ENCODE measurements around the gene ANGPT4. TPM values are rescaled to one million over a fixed set of nuclear protein-coding genes. Genes with fewer than 3 reads are reported as not detected.

ANGPT4 gene
- polyA plus RNA-seq, 3 donors = 0.07 to 0.14 TPM; not detected in 1

- no peak for TF ChIP-seq CTCF (IDR thresholded peaks at IDR 0.05)
- intact Hi-C loops (cut with micrococcal nuclease) = no loop called here
- H3K9me3 ChIP-seq (replicated peaks in 1 of 2; ENCODE audit: control insufficient read depth in 1 of 2, insufficient read depth in 1 of 2, low read length in 2 of 2) = no peaks in the 10 kb centered on the region
- Mint-ChIP-seq H3K27ac (peak overlapping the region in 3 of 7 donors; percentile 19 to 36 (median 26)), H3K36me3 (peaks cover 48% of the 10 kb centered on the region in 2 donors), H3K9me3 (peaks cover 0 to 2% (median 0%) of the 10 kb centered on the region in 7 donors), H3K4me3 (no peak overlapping the region), H3K4me1 (peaks cover 42% of the 10 kb centered on the region), H3K27me3 (ENCODE audit: low read depth in 3 of 3) (no peaks in the 10 kb centered on the region)
- H3K9ac ChIP-seq (ENCODE audit: insufficient read depth, low read length, poor library complexity, severe bottlenecking) = no peak overlapping the region
- DNase-seq = no peak
- no peak overlapping the region for H2AFZ ChIP-seq (ENCODE audit: insufficient read depth, low read depth, low read length, poor library complexity, severe bottlenecking)
- no peak overlapping the region for H3K4me2 ChIP-seq (replicated peaks; ENCODE audit: extremely low read depth, low read length, poor library complexity, severe bottlenecking)
- H3K27ac ChIP-seq (ENCODE audit: low read depth in 1 of 2, low read length in 2 of 2) = no peak overlapping the region
- peaks cover 17 to 32% of the 10 kb centered on the region in 2 donors for H3K4me1 ChIP-seq (ENCODE audit: control insufficient read depth in 1 of 2, insufficient read depth in 2 of 2, low read length in 2 of 2)
- 9% methylated on average over 7 of the region's 11 CpGs for WGBS (ENCODE audit: insufficient coverage)
- peaks cover 85% of the 10 kb centered on the region for H4K20me1 ChIP-seq (ENCODE audit: insufficient read depth, low read length)
- peaks cover 3% of the 10 kb centered on the region for H3K79me2 ChIP-seq (ENCODE audit: insufficient read depth, low read length)
- peaks cover 6 to 12% of the 10 kb centered on the region in 2 donors for H3K36me3 ChIP-seq (replicated peaks in 1 of 2; ENCODE audit: control insufficient read depth in 1 of 2, insufficient read depth in 2 of 2, low read length in 2 of 2)
- no peak overlapping the region for H3K4me3 ChIP-seq (replicated peaks in 1 of 3; ENCODE audit: low read depth in 2 of 3, low read length in 3 of 3)
- no peaks in the 10 kb centered on the region for H3K27me3 ChIP-seq (ENCODE audit: control insufficient read depth in 2 of 2, insufficient read depth in 2 of 2, low read length in 2 of 2)
Observed at GRCh38 chr20:855466-856360, 60.4 kb downstream of the ANGPT4 start.

- peaks cover 55 to 59% of the 10 kb centered on the region in 2 donors for H3K36me3 Mint-ChIP-seq
- H3K27me3 Mint-ChIP-seq (ENCODE audit: low read depth in 3 of 3) = no peaks in the 10 kb centered on the region
- intact Hi-C loops (cut with micrococcal nuclease) = no loop called here
- no peak overlapping the region for H3K4me3 Mint-ChIP-seq
- no peak overlapping the region for H3K4me3 ChIP-seq (replicated peaks in 1 of 3; ENCODE audit: low read depth in 2 of 3, low read length in 3 of 3)
- peaks cover 0 to 5% (median 0%) of the 10 kb centered on the region in 7 donors for H3K9me3 Mint-ChIP-seq
- no peak overlapping the region for H3K27ac ChIP-seq (ENCODE audit: low read depth in 1 of 2, low read length in 2 of 2)
- no peaks in the 10 kb centered on the region for H3K27me3 ChIP-seq (ENCODE audit: control insufficient read depth in 2 of 2, insufficient read depth in 2 of 2, low read length in 2 of 2)
- no peak overlapping the region for H3K4me2 ChIP-seq (replicated peaks; ENCODE audit: extremely low read depth, low read length, poor library complexity, severe bottlenecking)
- TF ChIP-seq CTCF (IDR thresholded peaks at IDR 0.05) = no peak
- peak overlapping the region in 1 of 7 donors; percentile 14 for H3K27ac Mint-ChIP-seq
- peaks cover 6 to 17% of the 10 kb centered on the region in 2 donors for H3K36me3 ChIP-seq (replicated peaks in 1 of 2; ENCODE audit: control insufficient read depth in 1 of 2, insufficient read depth in 2 of 2, low read length in 2 of 2)
- H4K20me1 ChIP-seq (ENCODE audit: insufficient read depth, low read length) = peaks cover 96% of the 10 kb centered on the region
- no peak for DNase-seq
- H2AFZ ChIP-seq (ENCODE audit: insufficient read depth, low read depth, low read length, poor library complexity, severe bottlenecking) = no peak overlapping the region
- H3K9ac ChIP-seq (ENCODE audit: insufficient read depth, low read length, poor library complexity, severe bottlenecking) = no peak overlapping the region
- H3K9me3 ChIP-seq (replicated peaks in 1 of 2; ENCODE audit: control insufficient read depth in 1 of 2, insufficient read depth in 1 of 2, low read length in 2 of 2) = no peaks in the 10 kb centered on the region
- peaks cover 41% of the 10 kb centered on the region for H3K4me1 Mint-ChIP-seq
- H3K4me1 ChIP-seq (ENCODE audit: control insufficient read depth in 1 of 2, insufficient read depth in 2 of 2, low read length in 2 of 2) = peaks cover 15 to 28% of the 10 kb centered on the region in 2 donors
- WGBS (ENCODE audit: insufficient coverage) = 100% methylated on average over 1 of the region's 6 CpGs
- H3K79me2 ChIP-seq (ENCODE audit: insufficient read depth, low read length) = peaks cover 3% of the 10 kb centered on the region
Observed at GRCh38 chr20:854601-855000, 61.5 kb downstream of the ANGPT4 start.
